Sigmoid colon (tissue), 7 donors: ENCODE measurements around the gene TEX12. TPM values are rescaled to one million over a fixed set of nuclear protein-coding genes. Genes with fewer than 3 reads are reported as not detected.
"Not testable (repeated sequence)": the region's sequence is repeated elsewhere in the genome, so short reads cannot be mapped to it uniquely, and the experiment has no call there.

ENCODE experiments used
- DNase-seq: peaks from one replicate; pipeline ENCODE4 v3.0.0-alpha.2; 2019
- H3K27ac ChIP-seq, 4 donors: fragments of 200-600 bp; sonication (generic); one replicate each; pipeline ENCODE4 v1.5.1; 2016 to 2019; ENCODE audit warnings: mild to moderate bottlenecking in 1 of 4
- H3K27me3 ChIP-seq, 3 donors: fragments of 200-600 bp; sonication (generic); one replicate each; pipeline ENCODE4 v1.5.1; 2019; ENCODE audit warnings: mild to moderate bottlenecking in 1 of 3
- H3K36me3 ChIP-seq, 4 donors: fragments of 200-600 bp; sonication (generic); one replicate each; pipeline ENCODE4 v1.5.1; 2016 to 2019
- H3K4me1 ChIP-seq, 4 donors: fragments of 200-600 bp; sonication (generic); one replicate each; pipeline ENCODE4 v1.5.1; 2017 to 2019
- H3K4me3 ChIP-seq, 4 donors: fragments of 200-600 bp; sonication (generic); one replicate each; pipeline ENCODE4 v1.5.1; 2017 to 2019; ENCODE audit warnings: mild to moderate bottlenecking in 2 of 4, moderate library complexity in 1 of 4
- H3K9me3 ChIP-seq, 4 donors: fragments of 200-600 bp in 3 of 4; sonication (generic) in 3 of 4; one replicate each; pipeline versions ENCODE4 v1.5.1 to v1.6.1; 2013 to 2019
- EP300 ChIP-seq, 4 donors: sonication (generic); formaldehyde crosslinking; IDR thresholded peaks; one replicate each; pipeline ENCODE4 v1.6.1; 2017; ENCODE audit warnings: antibody characterized with exemption in 4 of 4
- POLR2A ChIP-seq, 2 donors: fragments of 450-650 bp; IDR thresholded peaks; one replicate each; pipeline ENCODE4 v1.6.1; 2016; ENCODE audit warnings: antibody characterized with exemption in 2 of 2, mild to moderate bottlenecking in 2 of 2, moderate library complexity in 2 of 2
- POLR2AphosphoS5 ChIP-seq, 4 donors: sonication (generic); formaldehyde crosslinking; IDR thresholded peaks; one replicate each; pipeline ENCODE4 v1.6.1; 2017; ENCODE audit warnings: antibody characterized with exemption in 4 of 4
- WGBS, 2 donors: extraction: QIAGEN DNeasy Blood & Tissue Kit; methylation state at CpG; one replicate each; pipeline ENCODE4 v1.1.7; 2013; 5-methylcytosine and 5-hydroxymethylcytosine counted together
- intact Hi-C: fragments of 100-400 bp; cut with DNase I; formaldehyde crosslinking; loops from one replicate; pipeline ENCODE4 v1.15.1; 2023
- polyA plus RNA-seq, 3 donors: library from polyadenylated mRNA; stranded (reverse); fragments of 200-250 nt; gene quantifications; one replicate each; pipeline ENCODE4 v1.2.3, GENCODE V29; 2013
- total RNA-seq, 4 donors: library from RNA; depleted of rRNA; stranded (reverse); fragments of >200 nt; gene quantifications; one replicate each; pipeline ENCODE4 v1.1.0, GENCODE V29; 2016
- TF ChIP-seq, protein P1 (sequence below), 4 experiments: fragments of 450-650 bp in 3 of 4; fragments of 200-600 bp in 1 of 4; IDR thresholded peaks; one replicate each; pipeline ENCODE4 v1.5.1; 2016 to 2019; ENCODE audit warnings: antibody characterized with exemption in 4 of 4, mild to moderate bottlenecking in 3 of 4, moderate library complexity in 2 of 4
- donor health status: healthy with polysubstance abuse.
- donor health status: Bipolar disorder and iron deficiency.
- donor health status: healthy.

The TEX12 gene
- total and polyA plus RNA-seq, 7 donors = 0.68 to 1.5 (median 1.1) TPM; not detected in 4

DNA sequence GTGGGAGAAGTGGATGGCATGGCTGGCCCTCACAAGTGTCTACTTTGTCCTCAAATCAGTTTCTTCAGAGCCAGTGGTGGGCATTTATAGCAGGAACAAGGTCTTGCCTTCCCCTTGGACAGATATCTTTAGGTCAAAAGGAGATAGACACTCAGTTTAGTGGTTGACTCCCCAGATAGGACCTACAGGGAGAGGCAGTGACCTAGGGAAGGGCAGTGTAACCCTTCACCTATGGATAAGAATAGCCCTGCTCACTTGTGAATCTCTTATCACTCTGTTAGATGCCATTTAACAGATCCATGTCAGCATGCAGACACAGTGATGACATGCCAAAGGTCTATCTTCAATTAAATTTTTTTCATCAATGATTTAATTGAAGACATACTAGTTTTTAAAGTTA is 19.1 kb downstream of the TEX12 start:
- Histone ChIP-seq H3K4me3 (no peak overlapping the region), H3K9me3 (no peaks in the 10 kb centered on the region), H3K4me1 (no peaks in the 10 kb centered on the region), H3K27me3 (no peaks in the 10 kb centered on the region), H3K27ac (no peak overlapping the region), H3K36me3 (no peaks in the 10 kb centered on the region)
- TF ChIP-seq POLR2AphosphoS5 (IDR thresholded peaks at IDR 0.05) = no peak
- no peak for TF ChIP-seq POLR2A (IDR thresholded peaks at IDR 0.05)
- TF ChIP-seq, protein P1, sequence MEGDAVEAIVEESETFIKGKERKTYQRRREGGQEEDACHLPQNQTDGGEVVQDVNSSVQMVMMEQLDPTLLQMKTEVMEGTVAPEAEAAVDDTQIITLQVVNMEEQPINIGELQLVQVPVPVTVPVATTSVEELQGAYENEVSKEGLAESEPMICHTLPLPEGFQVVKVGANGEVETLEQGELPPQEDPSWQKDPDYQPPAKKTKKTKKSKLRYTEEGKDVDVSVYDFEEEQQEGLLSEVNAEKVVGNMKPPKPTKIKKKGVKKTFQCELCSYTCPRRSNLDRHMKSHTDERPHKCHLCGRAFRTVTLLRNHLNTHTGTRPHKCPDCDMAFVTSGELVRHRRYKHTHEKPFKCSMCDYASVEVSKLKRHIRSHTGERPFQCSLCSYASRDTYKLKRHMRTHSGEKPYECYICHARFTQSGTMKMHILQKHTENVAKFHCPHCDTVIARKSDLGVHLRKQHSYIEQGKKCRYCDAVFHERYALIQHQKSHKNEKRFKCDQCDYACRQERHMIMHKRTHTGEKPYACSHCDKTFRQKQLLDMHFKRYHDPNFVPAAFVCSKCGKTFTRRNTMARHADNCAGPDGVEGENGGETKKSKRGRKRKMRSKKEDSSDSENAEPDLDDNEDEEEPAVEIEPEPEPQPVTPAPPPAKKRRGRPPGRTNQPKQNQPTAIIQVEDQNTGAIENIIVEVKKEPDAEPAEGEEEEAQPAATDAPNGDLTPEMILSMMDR (IDR thresholded peaks at IDR 0.05) = no peak
- no peak for TF ChIP-seq EP300 (IDR thresholded peaks at IDR 0.05)
- no peak for DNase-seq
- intact Hi-C loops = no loop called here

DNA sequence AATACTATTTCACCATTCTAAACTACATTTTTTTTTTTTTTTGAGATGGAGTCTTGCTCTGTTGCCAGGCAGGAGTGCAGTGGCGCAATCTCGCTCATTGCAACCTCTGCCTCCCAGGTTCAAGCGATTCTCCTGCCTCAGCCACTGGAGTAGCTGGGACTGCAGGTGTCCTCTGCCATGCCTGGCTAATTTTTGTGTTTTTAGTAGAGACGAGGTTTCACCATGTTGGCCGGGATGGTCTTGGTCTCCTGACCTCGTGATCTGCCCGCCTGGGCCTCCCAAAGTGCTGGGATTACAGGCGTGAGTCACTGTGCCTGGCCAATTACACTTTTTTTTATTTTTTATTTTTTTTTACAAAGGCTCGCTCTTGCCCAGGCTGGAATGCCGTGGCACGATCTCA is 27.9 kb downstream of the TEX12 start:
- H3K9me3 ChIP-seq, H3K4me3 ChIP-seq, H3K27me3 ChIP-seq, H3K36me3 ChIP-seq, intact Hi-C loops, H3K27ac ChIP-seq, H3K4me1 ChIP-seq, DNase-seq: not testable (repeated sequence)
- 87 to 88% methylated on average over 11 of the region's 11 CpGs for WGBS, 2 donors

DNA sequence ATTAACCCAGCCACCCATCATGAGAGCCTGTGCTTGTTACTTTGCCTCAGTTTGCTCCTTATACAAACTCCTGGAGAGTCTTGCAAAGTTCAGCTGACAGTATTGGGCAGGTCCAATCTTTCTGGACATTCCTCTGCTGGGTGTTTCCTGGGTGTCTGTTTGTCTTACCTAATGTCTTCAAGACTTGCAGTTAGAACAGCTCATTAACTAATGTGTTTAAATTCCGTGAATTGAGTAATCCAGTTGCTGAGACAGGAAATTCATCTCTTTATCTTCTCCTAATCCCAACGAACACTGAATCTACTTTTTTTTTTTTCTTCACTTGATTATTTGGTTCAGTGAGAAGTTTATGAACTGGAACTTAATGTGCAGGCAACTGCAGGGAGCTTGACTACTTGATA is 28.8 kb downstream of the TEX12 start:
- 28 to 38% methylated on average over 2 of the region's 2 CpGs for WGBS, 2 donors
- no peak overlapping the region for H3K27ac ChIP-seq
- TF ChIP-seq POLR2A (IDR thresholded peaks at IDR 0.05) (no peak), POLR2AphosphoS5 (IDR thresholded peaks at IDR 0.05) (no peak), EP300 (IDR thresholded peaks at IDR 0.05) (no peak)
- TF ChIP-seq, protein P1 (IDR thresholded peaks at IDR 0.05) = no peak
- H3K4me1 ChIP-seq = no peaks in the 10 kb centered on the region
- H3K36me3 ChIP-seq = peaks cover 0 to 5% (median 0%) of the 10 kb centered on the region in 4 donors
- no peaks in the 10 kb centered on the region for H3K27me3 ChIP-seq
- intact Hi-C loops = no loop called here
- no peak for DNase-seq
- H3K9me3 ChIP-seq = no peaks in the 10 kb centered on the region
- no peak overlapping the region for H3K4me3 ChIP-seq

DNA sequence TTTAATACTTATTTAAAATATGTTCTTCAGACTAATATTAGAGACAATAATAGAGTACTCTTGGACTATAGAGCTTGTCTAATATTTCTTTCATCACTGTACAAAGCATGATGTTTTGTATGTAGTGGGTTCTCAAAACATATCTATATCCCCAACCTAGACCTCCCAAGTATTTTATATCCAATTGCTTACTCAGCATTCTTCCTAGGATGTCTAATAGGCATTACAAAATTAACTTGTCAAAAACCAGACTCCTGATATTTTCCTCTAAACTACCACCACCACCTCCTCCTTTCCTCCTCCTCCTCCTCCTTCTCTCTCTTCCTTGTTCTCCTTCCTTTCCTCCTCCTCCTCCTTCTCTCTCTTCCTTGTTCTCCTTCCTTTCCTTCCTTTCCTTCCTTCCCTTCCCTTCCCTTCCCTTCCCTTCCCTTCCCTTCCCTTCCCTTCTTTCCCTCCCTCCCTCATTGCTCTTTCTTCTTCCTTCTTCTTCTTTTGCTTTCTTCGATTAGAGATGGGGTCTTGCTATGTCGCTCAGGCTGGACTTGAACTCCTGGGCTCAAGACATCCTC is 29.4 kb downstream of the TEX12 start:
- Histone ChIP-seq H3K27ac (no peak overlapping the region), H3K4me1 (no peaks in the 10 kb centered on the region), H3K4me3 (no peak overlapping the region), H3K36me3 (peaks cover 0 to 5% (median 0%) of the 10 kb centered on the region in 4 donors), H3K9me3 (no peaks in the 10 kb centered on the region), H3K27me3 (no peaks in the 10 kb centered on the region)
- TF ChIP-seq, protein P1 (IDR thresholded peaks at IDR 0.05) = no peak
- TF ChIP-seq POLR2A (IDR thresholded peaks at IDR 0.05) (no peak), EP300 (IDR thresholded peaks at IDR 0.05) (no peak)
- 97 to 98% methylated on average over 2 of the region's 2 CpGs for WGBS, 2 donors
- intact Hi-C loops = no loop called here
- DNase-seq = no peak

DNA sequence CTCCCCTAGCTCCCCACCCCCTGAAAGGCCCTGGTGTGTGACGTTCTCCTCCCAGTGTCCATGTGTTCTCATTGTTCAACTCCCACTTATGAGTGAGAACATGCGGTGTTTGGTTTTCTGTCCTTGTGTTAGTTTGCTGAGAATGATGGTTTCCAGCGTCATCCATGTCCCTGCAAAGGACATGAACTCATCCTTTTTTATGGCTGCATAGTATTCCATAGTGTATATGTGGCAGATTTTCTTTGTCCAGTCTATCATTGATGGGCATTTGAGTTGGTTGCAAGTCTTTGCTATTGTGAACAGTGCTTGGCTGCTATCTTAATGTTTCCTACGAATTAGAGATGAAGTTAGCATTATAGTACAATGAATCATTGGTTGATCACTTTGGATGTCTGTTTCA is 31.9 kb downstream of the TEX12 start:
- H3K4me3 ChIP-seq, H3K27ac ChIP-seq, H3K9me3 ChIP-seq, H3K27me3 ChIP-seq, H3K4me1 ChIP-seq, H3K36me3 ChIP-seq, DNase-seq, intact Hi-C loops: not testable (repeated sequence)
- 75 to 88% methylated on average over 4 of the region's 4 CpGs for WGBS, 2 donors

DNA sequence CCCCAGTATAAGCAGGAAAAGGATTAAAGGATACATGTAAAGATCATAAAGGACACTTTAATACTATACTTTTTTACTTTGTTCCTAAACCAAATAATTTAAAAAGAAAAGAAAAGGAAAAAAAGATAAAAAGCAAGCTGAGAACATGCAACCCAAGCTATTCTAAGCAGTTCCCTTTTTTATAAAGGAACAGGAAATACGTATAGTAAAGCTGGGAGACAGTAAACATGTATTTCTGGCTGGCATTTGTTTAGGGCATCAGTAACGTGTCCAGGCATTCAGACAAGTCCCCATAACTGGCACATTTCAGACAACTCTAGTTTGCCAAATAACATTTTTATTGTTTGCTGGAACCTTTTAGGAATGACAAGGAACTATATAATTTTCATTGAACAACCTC is 33.1 kb downstream of the TEX12 start:
- no peak for DNase-seq
- intact Hi-C loops = no loop called here
- no peaks in the 10 kb centered on the region for H3K9me3 ChIP-seq
- H3K27ac ChIP-seq = no peak overlapping the region
- no peak overlapping the region for H3K4me3 ChIP-seq
- TF ChIP-seq POLR2A (IDR thresholded peaks at IDR 0.05) (no peak), POLR2AphosphoS5 (IDR thresholded peaks at IDR 0.05) (no peak), EP300 (IDR thresholded peaks at IDR 0.05) (no peak)
- TF ChIP-seq, protein P1 (IDR thresholded peaks at IDR 0.05) = no peak
- H3K27me3 ChIP-seq = no peaks in the 10 kb centered on the region
- H3K4me1 ChIP-seq = no peaks in the 10 kb centered on the region
- 26 to 33% methylated on average over 2 of the region's 2 CpGs for WGBS, 2 donors
- no peaks in the 10 kb centered on the region for H3K36me3 ChIP-seq
